Esophagus muscularis mucosa (tissue), 4 donors: ENCODE data around the gene PLPPR2.

Source experiments
- EP300 ChIP-seq: sonication (generic); formaldehyde crosslinking; IDR thresholded peaks from one replicate; pipeline ENCODE4 v1.6.1; 2017; ENCODE audit warnings: antibody characterized with exemption
- POLR2A ChIP-seq: fragments of 450-650 bp; IDR thresholded peaks from one replicate; pipeline ENCODE4 v1.6.1; 2017; ENCODE audit warnings: antibody characterized with exemption, moderate library complexity, mild to moderate bottlenecking, low read depth
- POLR2AphosphoS5 ChIP-seq, 2 donors: sonication (generic); formaldehyde crosslinking; IDR thresholded peaks; one replicate each; pipeline ENCODE4 v1.6.1; 2017; ENCODE audit warnings: antibody characterized with exemption in 2 of 2
- TF ChIP-seq, protein P1 (sequence below), 3 experiments: fragments of 200-600 bp in 2 of 3; fragments of 450-650 bp in 1 of 3; sonication (generic) in 2 of 3; IDR thresholded peaks; one replicate each; pipeline ENCODE4 v1.5.1; 2017 to 2019; ENCODE audit warnings: antibody characterized with exemption in 3 of 3, mild to moderate bottlenecking in 2 of 3, moderate library complexity in 1 of 3

DNA sequence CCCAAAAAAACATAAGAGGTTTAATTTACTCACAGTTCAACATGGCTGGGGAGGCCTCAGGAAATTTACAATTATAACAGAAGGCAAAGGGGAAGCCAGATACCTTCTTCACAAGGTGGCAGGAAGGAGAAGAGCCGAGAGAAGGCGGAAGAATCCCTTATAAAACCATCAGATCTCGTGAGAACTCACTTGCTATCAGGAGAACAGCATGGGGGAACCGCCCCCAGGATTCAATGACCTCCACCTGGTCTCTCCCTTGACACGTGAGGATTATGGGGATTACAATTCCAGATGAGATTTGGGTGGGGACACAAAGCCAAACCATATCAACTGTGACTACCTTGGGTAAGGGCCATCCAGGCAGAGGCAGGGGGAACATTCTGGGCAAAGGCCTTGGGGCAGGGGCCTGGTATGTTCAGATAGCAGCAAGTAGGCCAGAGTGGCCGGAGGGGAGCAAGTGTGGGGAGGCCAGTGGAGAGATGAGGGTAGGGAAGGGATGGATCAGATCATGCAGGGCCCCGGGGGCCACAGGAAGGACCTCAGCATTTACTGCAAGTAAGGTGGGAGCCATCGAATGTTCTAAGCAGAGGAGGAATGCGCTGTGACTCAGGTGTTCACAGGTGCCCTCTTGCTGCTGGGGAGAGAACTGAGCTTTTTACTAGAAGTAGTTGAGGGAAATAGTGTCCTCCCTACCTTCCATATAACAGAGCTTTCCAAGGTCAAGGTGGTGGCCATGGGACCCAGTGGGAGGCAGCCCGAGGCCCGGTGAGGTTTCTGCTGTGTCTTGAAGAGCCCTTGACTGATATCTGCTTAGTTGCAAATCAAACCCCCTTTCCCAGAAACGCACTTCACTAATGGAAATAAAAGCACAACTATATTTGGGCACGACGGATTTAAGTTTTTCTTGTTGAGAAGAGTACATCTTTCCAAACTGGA lies 33.8 kb upstream of the PLPPR2 start:
- TF ChIP-seq, protein P1, sequence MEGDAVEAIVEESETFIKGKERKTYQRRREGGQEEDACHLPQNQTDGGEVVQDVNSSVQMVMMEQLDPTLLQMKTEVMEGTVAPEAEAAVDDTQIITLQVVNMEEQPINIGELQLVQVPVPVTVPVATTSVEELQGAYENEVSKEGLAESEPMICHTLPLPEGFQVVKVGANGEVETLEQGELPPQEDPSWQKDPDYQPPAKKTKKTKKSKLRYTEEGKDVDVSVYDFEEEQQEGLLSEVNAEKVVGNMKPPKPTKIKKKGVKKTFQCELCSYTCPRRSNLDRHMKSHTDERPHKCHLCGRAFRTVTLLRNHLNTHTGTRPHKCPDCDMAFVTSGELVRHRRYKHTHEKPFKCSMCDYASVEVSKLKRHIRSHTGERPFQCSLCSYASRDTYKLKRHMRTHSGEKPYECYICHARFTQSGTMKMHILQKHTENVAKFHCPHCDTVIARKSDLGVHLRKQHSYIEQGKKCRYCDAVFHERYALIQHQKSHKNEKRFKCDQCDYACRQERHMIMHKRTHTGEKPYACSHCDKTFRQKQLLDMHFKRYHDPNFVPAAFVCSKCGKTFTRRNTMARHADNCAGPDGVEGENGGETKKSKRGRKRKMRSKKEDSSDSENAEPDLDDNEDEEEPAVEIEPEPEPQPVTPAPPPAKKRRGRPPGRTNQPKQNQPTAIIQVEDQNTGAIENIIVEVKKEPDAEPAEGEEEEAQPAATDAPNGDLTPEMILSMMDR (IDR thresholded peaks at IDR 0.05): no peak
- TF ChIP-seq EP300 (no peak), POLR2A (no peak), POLR2AphosphoS5 (IDR thresholded peaks at IDR 0.05) (no peak)
